Large intestine (tissue), 3 donors: ENCODE results near the gene GRM7. TPM values are rescaled to one million over a fixed set of nuclear protein-coding genes. Genes with fewer than 3 reads are reported as not detected.

Experiments used
- DNase-seq, 2 donors: peaks; one replicate each; pipeline versions ENCODE4 v3.0.0 to v3.0.0-alpha.2; 2013
- H3K27ac ChIP-seq: one replicate; pipeline ENCODE4 v1.5.1; 2013; ENCODE audit warnings: low read length
- H3K27me3 ChIP-seq: 2 replicates; pipeline ENCODE4 v1.6.1; 2013; ENCODE audit warnings: low read length; ENCODE audit not compliant: control insufficient read depth, insufficient read depth
- H3K36me3 ChIP-seq: 2 replicates; pipeline ENCODE4 v1.6.1; 2013; ENCODE audit warnings: low read length; ENCODE audit not compliant: control insufficient read depth, insufficient read depth
- H3K4me1 ChIP-seq: one replicate; pipeline ENCODE4 v1.6.1; 2013; ENCODE audit warnings: low read length; ENCODE audit not compliant: control insufficient read depth, insufficient read depth
- H3K4me3 ChIP-seq: one replicate; pipeline ENCODE4 v1.5.1; 2013; ENCODE audit warnings: low read length
- H3K9me3 ChIP-seq: one replicate; pipeline ENCODE4 v1.6.1; 2013; ENCODE audit warnings: mild to moderate bottlenecking, low read depth, low read length, moderate library complexity; ENCODE audit not compliant: control insufficient read depth
- WGBS: methylation state at CpG from one replicate; pipeline ENCODE4 v1.1.5; 2013; ENCODE audit warnings: low lambda C conversion rate; ENCODE audit not compliant: insufficient coverage; 5-methylcytosine and 5-hydroxymethylcytosine counted together
- polyA plus RNA-seq: library from polyadenylated mRNA; unstranded; fragments of 120-200 nt; gene quantifications from one replicate; pipeline ENCODE4 v1.2.1, GENCODE V29; 2013

The GRM7 gene
- polyA plus RNA-seq, 1 donor, result 0.36 TPM

- no peaks in the 10 kb centered on the region for H3K4me1 ChIP-seq
These were observed 101.9 kb downstream of the GRM7 start for GRCh38 chr3:6962801-6963200.

GRCh38 chr3:6965881-6966280 is 105.0 kb downstream of the GRM7 start:
- H3K9me3 ChIP-seq, result no peaks in the 10 kb centered on the region
- no peak for DNase-seq
- no peak overlapping the region for H3K27ac ChIP-seq
- H3K36me3 ChIP-seq, result no peaks in the 10 kb centered on the region
- WGBS, result 95% methylated on average over 4 of the region's 5 CpGs
- no peaks in the 10 kb centered on the region for H3K27me3 ChIP-seq
- no peaks in the 10 kb centered on the region for H3K4me1 ChIP-seq
- no peak overlapping the region for H3K4me3 ChIP-seq

More at GRCh38 chr3:6962801-6963200, 101.9 kb downstream of the GRM7 start:
- DNase-seq, result no peak
- Histone ChIP-seq H3K9me3 (no peaks in the 10 kb centered on the region), H3K4me3 (no peak overlapping the region), H3K27me3 (no peaks in the 10 kb centered on the region), H3K27ac (no peak overlapping the region), H3K36me3 (no peaks in the 10 kb centered on the region)

GRCh38 chr3:6971933-6972332 is 111.0 kb downstream of the GRM7 start:
- no peak for DNase-seq
- Histone ChIP-seq H3K27me3 (no peaks in the 10 kb centered on the region), H3K27ac (no peak overlapping the region), H3K36me3 (no peaks in the 10 kb centered on the region), H3K4me1 (no peaks in the 10 kb centered on the region), H3K9me3 (no peaks in the 10 kb centered on the region), H3K4me3 (no peak overlapping the region)
- no CpG with 5 or more reads among the region's 2 CpGs for WGBS

- Histone ChIP-seq H3K9me3 (no peaks in the 10 kb centered on the region), H3K4me3 (no peak overlapping the region), H3K36me3 (no peaks in the 10 kb centered on the region), H3K27me3 (no peaks in the 10 kb centered on the region), H3K4me1 (no peaks in the 10 kb centered on the region), H3K27ac (no peak overlapping the region)
- WGBS, result 85% methylated on average over 5 of the region's 7 CpGs
- no peak for DNase-seq
These were observed 124.9 kb downstream of the GRM7 start for GRCh38 chr3:6985848-6986247.

- no peaks in the 10 kb centered on the region for H3K27me3 ChIP-seq
- no peak for DNase-seq
- H3K4me3 ChIP-seq, result no peak overlapping the region
- H3K36me3 ChIP-seq, result no peaks in the 10 kb centered on the region
- 80% methylated on average over 2 of the region's 4 CpGs for WGBS
- H3K27ac ChIP-seq, result no peak overlapping the region
- no peaks in the 10 kb centered on the region for H3K9me3 ChIP-seq
- H3K4me1 ChIP-seq, result no peaks in the 10 kb centered on the region
These were observed 128.8 kb downstream of the GRM7 start for GRCh38 chr3:6989608-6990291.

- no peaks in the 10 kb centered on the region for H3K4me1 ChIP-seq
- H3K27ac ChIP-seq, result no peak overlapping the region
- no peaks in the 10 kb centered on the region for H3K27me3 ChIP-seq
- 57% methylated on average over 1 of the region's 3 CpGs for WGBS
- no peak for DNase-seq
- H3K36me3 ChIP-seq, result no peaks in the 10 kb centered on the region
- H3K9me3 ChIP-seq, result no peaks in the 10 kb centered on the region
- no peak overlapping the region for H3K4me3 ChIP-seq
These were observed 133.3 kb downstream of the GRM7 start for GRCh38 chr3:6994081-6994668.

GRCh38 chr3:7000501-7000900 is 139.6 kb downstream of the GRM7 start:
- Histone ChIP-seq H3K9me3 (no peaks in the 10 kb centered on the region), H3K27me3 (no peaks in the 10 kb centered on the region), H3K36me3 (no peaks in the 10 kb centered on the region), H3K27ac (no peak overlapping the region), H3K4me1 (no peaks in the 10 kb centered on the region), H3K4me3 (no peak overlapping the region)
- DNase-seq, result no peak
- no CpG with 5 or more reads among the region's 1 CpG for WGBS

- Histone ChIP-seq H3K27ac (no peak overlapping the region), H3K4me3 (no peak overlapping the region), H3K4me1 (no peaks in the 10 kb centered on the region), H3K27me3 (no peaks in the 10 kb centered on the region), H3K9me3 (no peaks in the 10 kb centered on the region), H3K36me3 (no peaks in the 10 kb centered on the region)
- no peak for DNase-seq
- 85% methylated on average over 4 of the region's 4 CpGs for WGBS
These were observed 140.5 kb downstream of the GRM7 start for GRCh38 chr3:7001370-7001769.

GRCh38 chr3:7015683-7016440 is 154.9 kb downstream of the GRM7 start:
- Histone ChIP-seq H3K27me3 (no peaks in the 10 kb centered on the region), H3K9me3 (no peaks in the 10 kb centered on the region), H3K4me1 (no peaks in the 10 kb centered on the region), H3K36me3 (no peaks in the 10 kb centered on the region), H3K4me3 (no peak overlapping the region), H3K27ac (no peak overlapping the region)
- WGBS, result no CpG with 5 or more reads among the region's 5 CpGs
- no peak for DNase-seq

- Histone ChIP-seq H3K4me3 (no peak overlapping the region), H3K27ac (no peak overlapping the region), H3K9me3 (no peaks in the 10 kb centered on the region), H3K36me3 (no peaks in the 10 kb centered on the region), H3K4me1 (no peaks in the 10 kb centered on the region), H3K27me3 (no peaks in the 10 kb centered on the region)
- WGBS, result no CpG with 5 or more reads among the region's 3 CpGs
- DNase-seq, result no peak
These were observed 164.8 kb downstream of the GRM7 start for GRCh38 chr3:7025581-7026300.
